PC-9 (cell line): Measurements from ENCODE around the gene BHLHE40. TPM values are rescaled to one million over a fixed set of nuclear protein-coding genes. Genes with fewer than 3 reads are reported as not detected.

Experiments
- BruUV-seq: library from RNA; stranded (reverse); fragments of 400-500 nt; replicated peaks from 2 replicates; lab custom pipeline; 2021; lab: Mats Ljungman, UMichigan
- CTCF ChIA-PET: fragments of 300-600 bp; sonication (Branson Sonifier 250); formaldehyde crosslinking; loops from one replicate; lab custom pipeline; 2022; ENCODE audit warnings: antibody characterized with exemption; lab: Charles Lee
- POLR2A ChIA-PET: fragments of 300-600 bp; sonication (Branson Sonifier 250); formaldehyde crosslinking; loops from one replicate; lab custom pipeline; 2022; ENCODE audit warnings: antibody characterized with exemption; ENCODE audit not compliant: unreplicated experiment; lab: Charles Lee
- DNase-seq, 2 experiments: peaks; one replicate each; pipeline versions ENCODE4 v3.0.0 to v3.0.0-alpha.2; 2015 to 2022; ENCODE audit warnings: mixed read lengths in 1 of 2
- H2AFZ ChIP-seq: fragments of 200-600 bp; sonication (generic); 2 replicates; pipeline ENCODE4 v1.8.1; 2017; ENCODE audit warnings: antibody characterized with exemption
- H3F3A ChIP-seq: fragments of 200-600 bp; sonication (generic); 2 replicates; pipeline ENCODE4 v1.8.1; 2017; ENCODE audit warnings: antibody characterized with exemption, mild to moderate bottlenecking, low read depth; ENCODE audit not compliant: insufficient read depth
- H3K27ac ChIP-seq: fragments of 200-600 bp; sonication (generic); 2 replicates; pipeline ENCODE4 v1.6.1; 2016; ENCODE audit warnings: mixed run types
- H3K27me3 ChIP-seq: fragments of 200-600 bp; sonication (generic); 2 replicates; pipeline ENCODE4 v1.6.1; 2016; ENCODE audit warnings: low read depth, mixed run types; ENCODE audit not compliant: insufficient read depth
- H3K36me3 ChIP-seq: fragments of 200-600 bp; sonication (generic); 2 replicates; pipeline ENCODE4 v1.6.1; 2016; ENCODE audit warnings: low read depth, mixed run types
- H3K4me1 ChIP-seq: fragments of 200-600 bp; sonication (generic); replicated peaks from 2 replicates; pipeline ENCODE4 v1.6.1; 2016; ENCODE audit warnings: mixed run types; ENCODE audit not compliant: insufficient read depth
- H3K4me2 ChIP-seq: fragments of 200-600 bp; sonication (generic); 2 replicates; pipeline ENCODE4 v1.6.1; 2017; ENCODE audit warnings: mixed run types
- H3K4me3 ChIP-seq: fragments of 200-600 bp; sonication (generic); 2 replicates; pipeline ENCODE4 v1.6.1; 2016; ENCODE audit warnings: mixed run types
- H3K79me2 ChIP-seq: fragments of 200-600 bp; sonication (generic); 2 replicates; pipeline ENCODE4 v1.6.1; 2017; ENCODE audit warnings: low read depth, mixed run types
- H3K9me2 ChIP-seq: fragments of 200-600 bp; sonication (generic); 2 replicates; pipeline ENCODE4 v1.8.1; 2017; ENCODE audit warnings: mild to moderate bottlenecking; ENCODE audit not compliant: insufficient read depth
- H3K9me3 ChIP-seq: fragments of 200-600 bp; sonication (generic); 2 replicates; pipeline ENCODE4 v1.8.1; 2016; ENCODE audit warnings: low read depth; ENCODE audit not compliant: insufficient read depth
- H4K20me1 ChIP-seq: fragments of 200-600 bp; sonication (generic); 2 replicates; pipeline ENCODE4 v1.8.1; 2017; ENCODE audit not compliant: insufficient read depth
- EZH2 ChIP-seq: fragments of 200-600 bp; sonication (generic); IDR thresholded peaks from 2 replicates; pipeline ENCODE4 v1.8.0; 2017; ENCODE audit warnings: antibody characterized with exemption, low read depth
- intact Hi-C: fragments of 100-400 bp; cut with micrococcal nuclease; formaldehyde crosslinking; loops from one replicate; pipeline ENCODE4 v1.10.0; 2022; ENCODE audit not compliant: unreplicated experiment
- total RNA-seq: library from RNA; stranded (reverse); gene quantifications from 2 replicates; pipeline ENCODE4 v1.2.3, GENCODE V29; 2021
- TF ChIP-seq, protein P1 (sequence below): fragments of 200-600 bp; sonication (generic); conservative IDR thresholded peaks from 2 replicates; pipeline ENCODE4 v1.6.1; 2017; ENCODE audit warnings: mixed run types, antibody characterized with exemption, mild to moderate bottlenecking, moderate library complexity

The BHLHE40 gene
- total RNA-seq, 1 experiment from 2014 or later, result 45.5 TPM

DNA sequence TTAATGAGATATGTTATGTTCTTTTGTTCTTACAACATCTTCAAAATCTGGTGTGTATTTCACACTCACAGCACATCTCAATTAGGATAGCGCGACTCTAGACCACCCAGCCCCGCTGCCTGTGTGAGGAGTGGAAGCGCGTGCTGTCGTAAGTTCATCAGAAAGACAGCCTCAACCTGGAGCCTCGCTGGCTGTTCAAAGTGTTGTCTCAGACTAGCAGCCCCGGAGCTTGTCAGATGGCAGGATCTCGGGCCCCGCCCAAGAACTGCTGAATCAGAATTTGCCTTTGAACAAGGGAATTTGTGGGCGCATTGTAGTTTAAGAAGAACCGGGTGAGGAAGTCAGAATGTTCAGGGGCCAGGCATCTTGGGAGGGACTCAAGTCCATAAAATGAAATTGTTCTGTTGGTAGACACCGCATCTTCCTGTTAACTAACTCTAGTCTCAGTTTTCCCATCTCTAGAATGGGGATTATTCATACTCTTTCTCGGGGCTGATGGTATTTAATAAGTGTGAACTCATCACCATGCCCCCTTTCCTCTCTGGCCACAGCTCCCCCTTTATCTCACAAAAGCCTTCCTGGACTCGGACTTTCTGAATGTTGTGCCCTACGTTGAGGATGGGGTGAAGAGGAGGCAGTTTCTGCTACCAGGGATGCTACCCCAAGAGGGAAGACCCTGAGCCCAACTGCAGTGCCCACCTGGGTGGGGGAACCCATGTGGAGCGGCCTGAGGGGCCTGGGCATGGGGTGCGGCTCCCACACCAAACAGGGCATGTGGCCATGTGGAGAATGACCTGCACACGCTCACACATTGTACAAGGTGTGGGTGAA, 40.4 kb downstream of the BHLHE40 start:
- Histone ChIP-seq H3K4me2 (no peak overlapping the region), H2AFZ (no peak overlapping the region), H3K36me3 (no peaks in the 10 kb centered on the region), H3K9me2 (no peaks in the 10 kb centered on the region), H3K4me3 (no peak overlapping the region), H3F3A (peaks cover 37% of the 10 kb centered on the region), H3K27me3 (no peaks in the 10 kb centered on the region), H3K9me3 (no peaks in the 10 kb centered on the region), H4K20me1 (no peaks in the 10 kb centered on the region), H3K4me1 (peaks cover 75% of the 10 kb centered on the region), H3K27ac (no peak overlapping the region), H3K79me2 (no peaks in the 10 kb centered on the region)
- BruUV-seq, result no TSS peak
- intact Hi-C loops, result loop anchor here (5.0 kb wide), 1 partner anchor 178 kb away; no protein-coding TSS in a partner anchor
- CTCF ChIA-PET, result interaction anchor here (1.4 kb wide), 1 partner anchor 24 kb away, joined by 3 read pairs; no protein-coding TSS in a partner anchor
- DNase-seq, result peak in 1 of 2 experiments; percentile 39
- no peak for TF ChIP-seq EZH2
- TF ChIP-seq, protein P1, sequence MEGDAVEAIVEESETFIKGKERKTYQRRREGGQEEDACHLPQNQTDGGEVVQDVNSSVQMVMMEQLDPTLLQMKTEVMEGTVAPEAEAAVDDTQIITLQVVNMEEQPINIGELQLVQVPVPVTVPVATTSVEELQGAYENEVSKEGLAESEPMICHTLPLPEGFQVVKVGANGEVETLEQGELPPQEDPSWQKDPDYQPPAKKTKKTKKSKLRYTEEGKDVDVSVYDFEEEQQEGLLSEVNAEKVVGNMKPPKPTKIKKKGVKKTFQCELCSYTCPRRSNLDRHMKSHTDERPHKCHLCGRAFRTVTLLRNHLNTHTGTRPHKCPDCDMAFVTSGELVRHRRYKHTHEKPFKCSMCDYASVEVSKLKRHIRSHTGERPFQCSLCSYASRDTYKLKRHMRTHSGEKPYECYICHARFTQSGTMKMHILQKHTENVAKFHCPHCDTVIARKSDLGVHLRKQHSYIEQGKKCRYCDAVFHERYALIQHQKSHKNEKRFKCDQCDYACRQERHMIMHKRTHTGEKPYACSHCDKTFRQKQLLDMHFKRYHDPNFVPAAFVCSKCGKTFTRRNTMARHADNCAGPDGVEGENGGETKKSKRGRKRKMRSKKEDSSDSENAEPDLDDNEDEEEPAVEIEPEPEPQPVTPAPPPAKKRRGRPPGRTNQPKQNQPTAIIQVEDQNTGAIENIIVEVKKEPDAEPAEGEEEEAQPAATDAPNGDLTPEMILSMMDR, result no peak
- POLR2A ChIA-PET, result no interaction called here

DNA sequence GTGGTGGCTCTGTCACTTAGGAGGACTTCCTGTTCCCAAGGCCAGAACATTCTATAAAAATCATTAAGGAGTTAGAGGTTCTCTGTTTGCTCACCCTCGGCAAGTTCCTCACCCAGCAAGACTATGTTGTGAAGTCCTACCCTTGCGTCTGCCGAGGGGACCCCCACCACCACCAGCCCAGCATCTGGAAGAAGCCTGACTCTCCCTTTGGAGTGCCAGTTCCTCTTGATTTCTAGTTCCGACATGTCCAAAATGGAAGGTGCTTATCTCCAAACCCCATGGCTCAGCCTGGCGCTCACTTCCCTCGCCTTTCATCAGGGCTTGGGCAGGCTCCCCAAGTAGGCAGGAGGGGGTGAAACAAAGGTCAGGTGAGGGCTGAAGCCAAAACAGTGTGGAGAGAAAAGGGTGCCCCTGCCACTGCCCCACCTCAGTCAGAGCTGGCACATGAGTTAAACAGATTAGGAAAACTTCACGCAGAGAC, 41.0 kb downstream of the BHLHE40 start:
- CTCF ChIA-PET, result no interaction called here
- H3K79me2 ChIP-seq, result no peaks in the 10 kb centered on the region
- no peak overlapping the region for H3K4me2 ChIP-seq

More for the DNA sequence above, 41.0 kb downstream of the BHLHE40 start:
- Histone ChIP-seq H3K36me3 (no peaks in the 10 kb centered on the region), H3K27me3 (no peaks in the 10 kb centered on the region), H3K4me3 (no peak overlapping the region), H4K20me1 (no peaks in the 10 kb centered on the region), H3K4me1 (peaks cover 72% of the 10 kb centered on the region), H3K9me3 (no peaks in the 10 kb centered on the region), H2AFZ (no peak overlapping the region), H3K9me2 (no peaks in the 10 kb centered on the region), H3F3A (peaks cover 37% of the 10 kb centered on the region), H3K27ac (no peak overlapping the region)
- no TSS peak for BruUV-seq
- TF ChIP-seq, protein P1, result no peak
- TF ChIP-seq EZH2, result no peak
- intact Hi-C loops, result no loop called here
- DNase-seq, result no peak
- POLR2A ChIA-PET, result interaction anchor here (0.6 kb wide), 1 partner anchor 28 kb away, joined by 3 read pairs; no protein-coding TSS in a partner anchor
